ENCODE data around the gene POU2F1. TPM values are rescaled to one million over a fixed set of nuclear protein-coding genes. Genes with fewer than 3 reads are reported as not detected.
A peak's percentile ranks its signal among the peaks of the same experiment; 100 is the strongest.

Gene POU2F1
- total RNA-seq, 1 donor from 2014 or later = 4.0 TPM

GRCh38 chr1:167413328-167413727, 192.6 kb downstream of the POU2F1 start:
- DNase-seq (ENCODE audit: low read depth in 2 of 2) = no peak

- DNase-seq (ENCODE audit: low read depth in 2 of 2) = no peak
Observed at GRCh38 chr1:167416506-167416905, 195.8 kb downstream of the POU2F1 start.

GRCh38 chr1:167418391-167418790, 197.7 kb downstream of the POU2F1 start:
- no peak for DNase-seq (ENCODE audit: low read depth in 2 of 2)

GRCh38 chr1:167419245-167419644, 198.6 kb downstream of the POU2F1 start:
- no peak for DNase-seq (ENCODE audit: low read depth in 2 of 2)

GRCh38 chr1:167420510-167420909, 199.8 kb downstream of the POU2F1 start:
- DNase-seq (ENCODE audit: low read depth in 2 of 2) = no peak

- no peak for DNase-seq (ENCODE audit: low read depth in 2 of 2)
Observed at GRCh38 chr1:167423684-167424619, 203.3 kb downstream of the POU2F1 start.

- no peak for DNase-seq (ENCODE audit: low read depth in 2 of 2)
Observed at GRCh38 chr1:167425482-167425881, 204.8 kb downstream of the POU2F1 start.

- DNase-seq (ENCODE audit: low read depth in 2 of 2) = no peak
Observed at GRCh38 chr1:167426716-167427115, 206.0 kb downstream of the POU2F1 start.

GRCh38 chr1:167427848-167428247, 207.2 kb downstream of the POU2F1 start:
- no peak for DNase-seq (ENCODE audit: low read depth in 2 of 2)

GRCh38 chr1:167428395-167428794, 207.7 kb downstream of the POU2F1 start:
- peak; percentile 28 to 61 for DNase-seq (ENCODE audit: low read depth in 2 of 2)

- no peak for DNase-seq (ENCODE audit: low read depth in 2 of 2)
Observed at GRCh38 chr1:167429612-167430011, 208.9 kb downstream of the POU2F1 start.

GRCh38 chr1:167430134-167430848, 209.6 kb downstream of the POU2F1 start:
- peak in 1 of 2 donors; percentile 61 for DNase-seq (ENCODE audit: low read depth in 2 of 2)

GRCh38 chr1:167430849-167431242, 210.2 kb downstream of the POU2F1 start:
- no peak for DNase-seq (ENCODE audit: low read depth in 2 of 2)

- no peak for DNase-seq (ENCODE audit: low read depth in 2 of 2)
Observed at GRCh38 chr1:167431261-167431908, 210.7 kb downstream of the POU2F1 start.

GRCh38 chr1:167431909-167432650, 211.4 kb downstream of the POU2F1 start:
- DNase-seq (ENCODE audit: low read depth in 2 of 2) = no peak

- no peak for DNase-seq (ENCODE audit: low read depth in 2 of 2)
Observed at GRCh38 chr1:167432780-167433179, 212.1 kb downstream of the POU2F1 start.

GRCh38 chr1:167433884-167434283, 213.2 kb downstream of the POU2F1 start:
- DNase-seq (ENCODE audit: low read depth in 2 of 2) = no peak

GRCh38 chr1:167434306-167434705, 213.6 kb downstream of the POU2F1 start:
- no peak for DNase-seq (ENCODE audit: low read depth in 2 of 2)

GRCh38 chr1:167435484-167435883, 214.8 kb downstream of the POU2F1 start:
- DNase-seq (ENCODE audit: low read depth in 2 of 2) = no peak

- DNase-seq (ENCODE audit: low read depth in 2 of 2) = no peak
Observed at GRCh38 chr1:167438171-167439138, 217.8 kb downstream of the POU2F1 start.
